ENCODE measurements around the gene OSBPL9.
"Not testable (repeated sequence)": the region's sequence is repeated elsewhere in the genome, so short reads cannot be mapped to it uniquely, and the experiment has no call there.

OSBPL9 gene

DNA sequence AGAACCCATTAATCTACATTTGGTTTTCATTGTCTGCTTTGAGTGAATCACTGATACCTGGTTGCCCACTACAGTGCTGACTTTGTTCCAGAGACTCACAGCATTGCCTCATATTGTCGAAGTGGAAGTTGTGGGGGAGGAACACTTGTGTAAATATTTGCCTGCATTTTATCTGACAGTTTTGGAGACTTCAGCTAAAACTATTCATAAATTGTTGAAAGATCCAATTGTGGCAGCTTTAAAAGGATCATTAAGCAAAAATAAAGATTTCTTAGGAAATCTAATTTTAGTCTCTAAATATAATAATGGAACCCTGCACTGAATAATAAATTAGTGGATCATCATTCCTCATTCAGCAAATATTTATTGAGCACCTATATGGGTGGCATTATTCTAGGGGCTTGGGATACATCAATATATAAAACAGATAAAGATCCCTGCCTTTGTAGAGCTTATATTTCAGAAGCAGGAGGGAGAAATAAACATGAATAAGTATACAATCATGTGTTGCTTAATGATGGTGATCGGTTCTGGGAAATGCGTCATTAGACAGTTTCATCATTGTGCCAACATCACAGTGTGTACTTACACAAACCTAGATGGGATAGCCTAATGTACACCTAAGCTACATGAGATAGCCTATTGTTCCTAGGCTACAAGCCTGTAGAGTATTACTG is 73.5 kb downstream of the OSBPL9 start:
- peaks cover 6% of the 10 kb centered on the region for H3K4me1 Mint-ChIP-seq
- H3K36me3 Mint-ChIP-seq (ENCODE audit: low read depth), result no peaks in the 10 kb centered on the region
- H3K27me3 Mint-ChIP-seq (ENCODE audit: low read depth, poor library complexity), result no peaks in the 10 kb centered on the region
- H3K4me3 Mint-ChIP-seq, result no peak overlapping the region
- no peak for DNase-seq
- TF ChIP-seq, protein P1, sequence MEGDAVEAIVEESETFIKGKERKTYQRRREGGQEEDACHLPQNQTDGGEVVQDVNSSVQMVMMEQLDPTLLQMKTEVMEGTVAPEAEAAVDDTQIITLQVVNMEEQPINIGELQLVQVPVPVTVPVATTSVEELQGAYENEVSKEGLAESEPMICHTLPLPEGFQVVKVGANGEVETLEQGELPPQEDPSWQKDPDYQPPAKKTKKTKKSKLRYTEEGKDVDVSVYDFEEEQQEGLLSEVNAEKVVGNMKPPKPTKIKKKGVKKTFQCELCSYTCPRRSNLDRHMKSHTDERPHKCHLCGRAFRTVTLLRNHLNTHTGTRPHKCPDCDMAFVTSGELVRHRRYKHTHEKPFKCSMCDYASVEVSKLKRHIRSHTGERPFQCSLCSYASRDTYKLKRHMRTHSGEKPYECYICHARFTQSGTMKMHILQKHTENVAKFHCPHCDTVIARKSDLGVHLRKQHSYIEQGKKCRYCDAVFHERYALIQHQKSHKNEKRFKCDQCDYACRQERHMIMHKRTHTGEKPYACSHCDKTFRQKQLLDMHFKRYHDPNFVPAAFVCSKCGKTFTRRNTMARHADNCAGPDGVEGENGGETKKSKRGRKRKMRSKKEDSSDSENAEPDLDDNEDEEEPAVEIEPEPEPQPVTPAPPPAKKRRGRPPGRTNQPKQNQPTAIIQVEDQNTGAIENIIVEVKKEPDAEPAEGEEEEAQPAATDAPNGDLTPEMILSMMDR (IDR thresholded peaks at IDR 0.05), result no peak
- no peaks in the 10 kb centered on the region for H3K9me3 Mint-ChIP-seq
- H3K27ac Mint-ChIP-seq, result no peak overlapping the region

DNA sequence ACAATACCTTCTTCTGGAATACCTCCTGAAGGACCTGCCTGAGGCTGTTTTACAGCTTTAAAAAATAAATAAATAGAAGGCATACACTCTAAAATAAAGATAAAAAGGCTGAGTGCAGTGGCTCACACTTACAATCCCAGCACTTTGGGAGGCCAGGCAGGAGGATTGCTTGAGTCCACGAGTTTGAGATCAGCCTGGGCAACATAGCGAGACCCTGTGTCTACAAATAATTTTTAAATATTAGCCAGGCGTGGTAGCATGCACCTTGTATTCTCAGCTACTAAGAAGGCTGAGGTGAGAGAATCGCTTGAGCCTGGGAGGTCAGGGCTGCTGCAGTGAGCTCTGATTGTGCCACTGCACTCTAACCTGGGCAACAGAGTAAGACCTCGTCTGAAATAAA is 75.0 kb downstream of the OSBPL9 start:
- TF ChIP-seq, protein P1 (IDR thresholded peaks at IDR 0.05), result no peak
- Mint-ChIP-seq H3K4me3 (no peak overlapping the region), H3K4me1 (peaks cover 6% of the 10 kb centered on the region), H3K9me3 (no peaks in the 10 kb centered on the region), H3K36me3 (ENCODE audit: low read depth) (no peaks in the 10 kb centered on the region), H3K27ac (no peak overlapping the region), H3K27me3 (ENCODE audit: low read depth, poor library complexity) (no peaks in the 10 kb centered on the region)
- DNase-seq, result no peak

DNA sequence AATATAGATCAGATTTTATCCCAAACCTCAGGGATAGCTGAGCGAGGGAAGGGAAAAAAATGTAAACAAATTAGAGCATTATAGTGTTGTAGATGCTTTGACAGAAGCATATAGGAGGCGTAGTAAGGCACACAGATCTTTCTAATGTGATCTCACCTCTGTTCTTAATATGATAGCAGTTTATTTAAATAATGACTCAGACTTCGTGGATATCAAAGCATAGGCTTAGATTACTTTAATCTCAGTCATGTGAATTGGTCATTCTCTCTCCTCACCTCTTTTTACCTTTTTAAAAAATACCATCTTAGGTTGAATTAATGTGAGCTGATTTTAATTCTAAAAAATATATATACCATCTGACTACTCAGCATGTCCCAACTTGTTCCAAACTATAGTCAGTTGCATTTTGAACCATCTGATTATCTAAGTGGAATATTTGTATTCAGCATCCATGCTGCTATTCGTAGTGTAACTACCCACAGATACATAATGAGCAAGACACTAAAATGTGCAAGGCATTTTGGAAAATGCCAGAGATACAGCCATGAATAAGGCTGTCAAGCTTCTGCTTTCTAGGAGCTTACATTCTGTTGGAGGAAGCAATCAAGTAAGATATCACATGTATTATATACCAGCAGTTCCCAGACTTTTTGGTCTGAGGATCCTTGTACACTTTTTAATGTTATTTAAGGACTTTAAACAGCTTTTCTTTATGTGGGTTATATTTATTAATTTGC is 76.7 kb downstream of the OSBPL9 start:
- Mint-ChIP-seq H3K9me3 (no peaks in the 10 kb centered on the region), H3K27me3 (ENCODE audit: low read depth, poor library complexity) (no peaks in the 10 kb centered on the region), H3K4me1 (peaks cover 6% of the 10 kb centered on the region), H3K27ac (peak overlapping the region; percentile 41), H3K4me3 (no peak overlapping the region), H3K36me3 (ENCODE audit: low read depth) (no peaks in the 10 kb centered on the region)
- TF ChIP-seq, protein P1 (IDR thresholded peaks at IDR 0.05), result no peak
- DNase-seq, result no peak

- no peak overlapping the region for H3K4me3 Mint-ChIP-seq
- no peak overlapping the region for H3K27ac Mint-ChIP-seq
- H3K4me1 Mint-ChIP-seq, result no peaks in the 10 kb centered on the region
- H3K27me3 Mint-ChIP-seq (ENCODE audit: low read depth, poor library complexity), result no peaks in the 10 kb centered on the region
- TF ChIP-seq, protein P1 (IDR thresholded peaks at IDR 0.05), result no peak
- H3K36me3 Mint-ChIP-seq (ENCODE audit: low read depth), result peaks cover 6% of the 10 kb centered on the region
- DNase-seq, result no peak
- H3K9me3 Mint-ChIP-seq, result peaks cover 6% of the 10 kb centered on the region
Measured at GRCh38 chr1:51697166-51697565, 80.3 kb downstream of the OSBPL9 start.

- Mint-ChIP-seq H3K27ac (peak overlapping the region; percentile 2), H3K9me3 (peaks cover 15% of the 10 kb centered on the region)
- TF ChIP-seq, protein P1 (IDR thresholded peaks at IDR 0.05), result no peak
Measured at GRCh38 chr1:51699391-51699790, 82.5 kb downstream of the OSBPL9 start.

DNA sequence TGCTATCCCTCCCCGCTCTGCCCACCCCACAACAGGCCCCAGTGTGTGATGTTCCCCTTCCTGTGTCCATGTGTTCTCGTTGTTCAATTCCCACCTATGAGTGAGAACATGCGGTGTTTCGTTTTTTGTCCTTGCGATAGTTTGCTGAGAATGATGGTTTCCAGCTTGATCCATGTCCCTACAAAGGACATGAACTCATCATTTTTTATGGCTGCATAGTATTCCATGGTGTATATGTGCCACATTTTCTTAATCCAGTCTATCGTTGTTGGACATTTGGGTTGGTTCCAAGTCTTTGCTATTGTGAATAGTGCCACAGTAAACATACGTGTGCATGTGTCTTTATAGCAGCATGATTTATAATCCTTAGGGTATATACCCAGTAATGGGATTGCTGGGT is 84.9 kb downstream of the OSBPL9 start:
- DNase-seq; H3K4me3 Mint-ChIP-seq; H3K4me1 Mint-ChIP-seq; H3K36me3 Mint-ChIP-seq (ENCODE audit: low read depth); H3K27ac Mint-ChIP-seq; H3K27me3 Mint-ChIP-seq (ENCODE audit: low read depth, poor library complexity): not testable (repeated sequence)
- peaks cover 18% of the 10 kb centered on the region for H3K9me3 Mint-ChIP-seq

More at GRCh38 chr1:51699391-51699790, 82.5 kb downstream of the OSBPL9 start:
- no peak overlapping the region for H3K4me3 Mint-ChIP-seq
- no peak for DNase-seq
- H3K36me3 Mint-ChIP-seq (ENCODE audit: low read depth), result peaks cover 6% of the 10 kb centered on the region
- no peaks in the 10 kb centered on the region for H3K4me1 Mint-ChIP-seq
- no peaks in the 10 kb centered on the region for H3K27me3 Mint-ChIP-seq (ENCODE audit: low read depth, poor library complexity)

DNA sequence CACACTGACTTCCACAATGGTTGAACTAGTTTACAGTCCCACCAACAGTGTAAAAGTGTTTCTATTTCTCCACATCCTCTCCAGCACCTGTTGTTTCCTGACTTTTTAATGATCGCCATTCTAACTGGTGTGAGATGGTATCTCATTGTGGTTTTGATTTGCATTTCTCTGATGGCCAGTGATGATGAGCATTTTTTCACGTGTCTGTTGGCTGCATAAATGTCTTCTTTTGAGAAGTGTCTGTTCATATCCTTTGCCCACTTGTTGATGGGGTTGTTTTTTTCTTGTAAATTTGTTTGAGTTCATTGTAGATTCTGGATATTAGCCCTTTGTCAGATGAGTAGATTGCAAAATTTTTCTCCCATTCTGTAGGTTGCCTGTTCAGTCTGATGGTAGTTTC is 85.3 kb downstream of the OSBPL9 start:
- H3K27me3 Mint-ChIP-seq (ENCODE audit: low read depth, poor library complexity); H3K4me1 Mint-ChIP-seq; H3K36me3 Mint-ChIP-seq (ENCODE audit: low read depth); DNase-seq; H3K4me3 Mint-ChIP-seq; H3K27ac Mint-ChIP-seq: not testable (repeated sequence)
- peaks cover 18% of the 10 kb centered on the region for H3K9me3 Mint-ChIP-seq
